Stimulated activated CD4-positive, alpha-beta T cell treated with anti-CD3 and anti-CD28 coated beads, Interleukin-15, amount 100 ng/mL, for 48 hours (primary cell): ENCODE results near the gene LILRA6.
"Not testable (repeated sequence)": the region's sequence is repeated elsewhere in the genome, so short reads cannot be mapped to it uniquely, and the experiment has no call there.

Experiments used
- DNase-seq, 2 donors: peaks; one replicate each; pipeline ENCODE4 v3.0.0-alpha.2; 2020; ENCODE audit warnings: low read depth in 2 of 2

Gene LILRA6

GRCh38 chr19:54262470-54262869 is 19.9 kb upstream of the LILRA6 start:
- no peak for DNase-seq

GRCh38 chr19:54262066-54262465 is 19.5 kb upstream of the LILRA6 start:
- DNase-seq = no peak

GRCh38 chr19:54257116-54257480 is 14.5 kb upstream of the LILRA6 start, which contains the start of gene LILRB5:
LILRB5 (minus strand) TSS chr19:54257273; CDS start chr19:54257193, 80 bp downstream.
- DNase-seq = no peak

- DNase-seq = no peak
Measured at GRCh38 chr19:54256250-54257115, 13.9 kb upstream of the LILRA6 start.

- no peak for DNase-seq
Measured at GRCh38 chr19:54255105-54255775, 12.7 kb upstream of the LILRA6 start.

GRCh38 chr19:54254195-54254906 is 11.8 kb upstream of the LILRA6 start:
- no peak for DNase-seq

- DNase-seq = no peak
Measured at GRCh38 chr19:54253331-54254194, 11.0 kb upstream of the LILRA6 start.

GRCh38 chr19:54252845-54253244 is 10.3 kb upstream of the LILRA6 start:
- no peak for DNase-seq

GRCh38 chr19:54252243-54252642 is 9.7 kb upstream of the LILRA6 start:
- DNase-seq = no peak

- DNase-seq = peak; percentile 30 to 39
Measured at GRCh38 chr19:54248016-54248601, 5.5 kb upstream of the LILRA6 start.

- DNase-seq = no peak
Measured at GRCh38 chr19:54247106-54247930, 4.7 kb upstream of the LILRA6 start.

GRCh38 chr19:54245936-54246335 is 3.3 kb upstream of the LILRA6 start:
- DNase-seq = no peak

GRCh38 chr19:54243809-54244208 is 1.2 kb upstream of the LILRA6 start:
- DNase-seq = not testable (repeated sequence)

GRCh38 chr19:54242234-54242633 is 356 bp downstream of the LILRA6 start:
- DNase-seq = not testable (repeated sequence)

- not testable (repeated sequence) for DNase-seq
Measured at GRCh38 chr19:54240372-54241336, 1.9 kb downstream of the LILRA6 start.

- not testable (repeated sequence) for DNase-seq
Measured at GRCh38 chr19:54239491-54240371, 2.9 kb downstream of the LILRA6 start.

- DNase-seq = no peak
Measured at GRCh38 chr19:54233941-54234340, 8.6 kb downstream of the LILRA6 start.
